OCI-LY7 (cell line): Measurements from ENCODE around the gene WWOX. TPM values are rescaled to one million over a fixed set of nuclear protein-coding genes. Genes with fewer than 3 reads are reported as not detected.

ENCODE experiments used
- BruUV-seq: library from RNA; stranded (reverse); fragments of 400-500 nt; replicated peaks from 2 replicates; lab custom pipeline; 2021; lab: Mats Ljungman, UMichigan
- CTCF ChIA-PET: fragments of 300-600 bp; sonication (Branson Sonifier 250); formaldehyde crosslinking; loops from one replicate; lab custom pipeline; 2022; ENCODE audit warnings: antibody characterized with exemption; ENCODE audit not compliant: unreplicated experiment; lab: Charles Lee
- POLR2A ChIA-PET: fragments of 300-600 bp; sonication (Branson Sonifier 250); formaldehyde crosslinking; loops from one replicate; lab custom pipeline; 2022; ENCODE audit warnings: antibody characterized with exemption; lab: Charles Lee
- DNase-seq: peaks from one replicate; pipeline ENCODE4 v3.0.0-alpha.2; 2015; ENCODE audit warnings: low spot score
- H2AFZ ChIP-seq: fragments of 200-600 bp; sonication (generic), shearing (Covaris generic); 2 replicates; pipeline ENCODE4 v1.6.1; 2014; ENCODE audit warnings: mild to moderate bottlenecking, antibody characterized with exemption, low read length, moderate library complexity
- H3K27ac ChIP-seq: fragments of 200-600 bp; sonication (generic); 2 replicates; pipeline ENCODE4 v1.5.1; 2014; ENCODE audit warnings: mixed run types, low read depth, mild to moderate bottlenecking, moderate library complexity, low read length, inconsistent platforms; ENCODE audit not compliant: poor library complexity, severe bottlenecking
- H3K36me3 ChIP-seq: fragments of 200-600 bp; sonication (generic); 2 replicates; pipeline ENCODE4 v1.6.1; 2014; ENCODE audit warnings: mild to moderate bottlenecking, antibody characterized with exemption, low read length, moderate library complexity, mixed read lengths; ENCODE audit not compliant: insufficient read depth
- H3K4me1 ChIP-seq: fragments of 200-600 bp; sonication (generic); 2 replicates; pipeline ENCODE4 v1.5.1; 2014; ENCODE audit warnings: mild to moderate bottlenecking, low read length; ENCODE audit not compliant: insufficient read depth, poor library complexity, severe bottlenecking
- H3K4me2 ChIP-seq: fragments of 200-600 bp; sonication (generic); 2 replicates; pipeline ENCODE4 v1.6.1; 2014; ENCODE audit warnings: mild to moderate bottlenecking, low read length
- H3K4me3 ChIP-seq: fragments of 200-600 bp; sonication (generic); 2 replicates; pipeline ENCODE4 v1.5.1; 2014; ENCODE audit warnings: mild to moderate bottlenecking, low read depth, low read length; ENCODE audit not compliant: poor library complexity, severe bottlenecking
- H3K79me2 ChIP-seq: fragments of 200-600 bp; sonication (generic); 2 replicates; pipeline ENCODE4 v1.6.1; 2016; ENCODE audit warnings: low read depth, mild to moderate bottlenecking, low read length, moderate library complexity, mixed read lengths; ENCODE audit not compliant: insufficient read depth
- H3K9me2 ChIP-seq: fragments of 200-600 bp; sonication (generic); 2 replicates; pipeline ENCODE4 v1.6.1; 2016; ENCODE audit warnings: mild to moderate bottlenecking, low read length, mixed read lengths; ENCODE audit not compliant: insufficient read depth
- H3K9me3 ChIP-seq: fragments of 200-600 bp; sonication (generic); 2 replicates; pipeline ENCODE4 v1.6.1; 2014; ENCODE audit warnings: mild to moderate bottlenecking, mixed run types, low read length, mixed read lengths
- H4K20me1 ChIP-seq: fragments of 200-600 bp; sonication (generic); 2 replicates; pipeline ENCODE4 v1.6.1; 2014; ENCODE audit warnings: mild to moderate bottlenecking, antibody characterized with exemption, low read length, moderate library complexity, mixed read lengths; ENCODE audit not compliant: insufficient read depth
- CTCF ChIP-seq: fragments of 200-600 bp; sonication (generic); conservative IDR thresholded peaks from 2 replicates; pipeline ENCODE4 v1.5.1; 2014; ENCODE audit warnings: mild to moderate bottlenecking, antibody characterized with exemption, low read length, moderate library complexity, mixed read lengths
- EZH2phosphoT487 ChIP-seq: fragments of 200-600 bp; sonication (generic); IDR thresholded peaks from 2 replicates; pipeline ENCODE4 v1.6.1; 2018; ENCODE audit warnings: low read depth, borderline replicate concordance, mild to moderate bottlenecking, mixed run types, antibody characterized with exemption, low read length, moderate library complexity, mixed read lengths
- intact Hi-C: fragments of 100-400 bp; cut with micrococcal nuclease; formaldehyde crosslinking; loops from one replicate; pipeline ENCODE4 v1.10.0; 2022; ENCODE audit not compliant: unreplicated experiment
- total RNA-seq, 2 experiments: library from RNA; depleted of rRNA in 1 of 2; stranded (reverse); fragments of >200 nt in 1 of 2; shearing (Covaris generic) in 1 of 2; gene quantifications; 2 replicates each; pipeline ENCODE4 v1.2.3, GENCODE V29; 2014 to 2022

The WWOX gene
- total RNA-seq, 2 experiments from 2014 or later: 40.2 to 47.6 TPM

GRCh38 chr16:78862022-78862421 lies 762.6 kb downstream of the WWOX start:
- H2AFZ ChIP-seq: no peak overlapping the region
- no peak overlapping the region for H3K4me2 ChIP-seq
- TF ChIP-seq EZH2phosphoT487 (no peak), CTCF (no peak)
- H4K20me1 ChIP-seq: no peaks in the 10 kb centered on the region
- no peaks in the 10 kb centered on the region for H3K9me3 ChIP-seq
- ChIA-PET POLR2A (no interaction called here), CTCF (no interaction called here)
- no TSS peak for BruUV-seq
- no peaks in the 10 kb centered on the region for H3K36me3 ChIP-seq
- no peaks in the 10 kb centered on the region for H3K9me2 ChIP-seq
- H3K4me1 ChIP-seq: no peaks in the 10 kb centered on the region
- intact Hi-C loops: no loop called here
- H3K79me2 ChIP-seq: no peaks in the 10 kb centered on the region
- DNase-seq: no peak
- H3K27ac ChIP-seq: no peak overlapping the region
- no peak overlapping the region for H3K4me3 ChIP-seq

GRCh38 chr16:78866521-78866920 lies 767.1 kb downstream of the WWOX start:
- intact Hi-C loops: no loop called here
- H3K4me1 ChIP-seq: no peaks in the 10 kb centered on the region
- no peak for DNase-seq
- no peak overlapping the region for H3K4me3 ChIP-seq
- H3K36me3 ChIP-seq: no peaks in the 10 kb centered on the region
- H3K79me2 ChIP-seq: no peaks in the 10 kb centered on the region
- no peaks in the 10 kb centered on the region for H4K20me1 ChIP-seq
- POLR2A ChIA-PET: interaction anchor here (0.7 to 1.2 kb wide), 2 partner anchors 8 to 69 kb away, joined by 3 read pairs; no protein-coding TSS in a partner anchor
- H3K27ac ChIP-seq: no peak overlapping the region
- no peak for TF ChIP-seq EZH2phosphoT487
- TF ChIP-seq CTCF: no peak
- no peaks in the 10 kb centered on the region for H3K9me3 ChIP-seq
- no peak overlapping the region for H3K4me2 ChIP-seq
- H3K9me2 ChIP-seq: no peaks in the 10 kb centered on the region
- CTCF ChIA-PET: no interaction called here
- no TSS peak for BruUV-seq
- H2AFZ ChIP-seq: no peak overlapping the region

GRCh38 chr16:78869492-78869891 lies 770.0 kb downstream of the WWOX start:
- H3K4me3 ChIP-seq: no peak overlapping the region
- no peak overlapping the region for H2AFZ ChIP-seq
- H3K36me3 ChIP-seq: no peaks in the 10 kb centered on the region
- H3K27ac ChIP-seq: no peak overlapping the region
- no peak for DNase-seq
- no peaks in the 10 kb centered on the region for H3K9me3 ChIP-seq
- CTCF ChIA-PET: no interaction called here
- no TSS peak for BruUV-seq
- H3K4me2 ChIP-seq: no peak overlapping the region
- H3K79me2 ChIP-seq: no peaks in the 10 kb centered on the region
- H3K9me2 ChIP-seq: no peaks in the 10 kb centered on the region
- H4K20me1 ChIP-seq: no peaks in the 10 kb centered on the region
- intact Hi-C loops: no loop called here
- no peaks in the 10 kb centered on the region for H3K4me1 ChIP-seq
- POLR2A ChIA-PET: no interaction called here
- TF ChIP-seq CTCF: no peak
- TF ChIP-seq EZH2phosphoT487: no peak
